HepG2 (cell line): ENCODE measurements around the gene CAPN3. TPM values are rescaled to one million over a fixed set of nuclear protein-coding genes. Genes with fewer than 3 reads are reported as not detected.
A peak's percentile ranks its signal among the peaks of the same experiment; 100 is the strongest.

ENCODE experiments used
- ATAC-seq: fragments of 200-7000 bp; cut with Tn5 transposase; 3 replicates; pipeline ENCODE4 v1.9.1; 2020; ENCODE audit warnings: mild to moderate bottlenecking, moderate library complexity
- BruUV-seq: library from RNA; stranded (reverse); fragments of 400-500 nt; replicated peaks from 2 replicates; lab custom pipeline; 2021; lab: Mats Ljungman, UMichigan
- CTCF ChIA-PET: fragments of 300-600 bp; formaldehyde crosslinking; extraction: SDS; loops from one replicate; lab custom pipeline; 2021; ENCODE audit warnings: low total read pairs, inconsistent platforms, low intra/inter-chr PET ratio; lab: Yijun Ruan, JAX
- POLR2A ChIA-PET: fragments of 350-600 bp; sonication (Branson Sonifier 250); formaldehyde crosslinking; loops from one replicate; lab custom pipeline; 2020; ENCODE audit warnings: antibody characterized with exemption, inconsistent platforms; lab: Yijun Ruan, JAX
- DNase-seq: peaks from one replicate; pipeline ENCODE4 v3.0.0-alpha.2; 2015; ENCODE audit warnings: low spot score
- FAIRE-seq: peaks from 3 replicates; lab custom pipeline; 2011; peaks lifted over from hg19 to GRCh38; lab: Jason Lieb, UNC
- H2AFZ ChIP-seq: one replicate; pipeline ENCODE4 v1.6.1; 2011; ENCODE audit warnings: low read length, inconsistent platforms
- H3K27ac ChIP-seq: fragments of 300-600 bp; 3 replicates; pipeline ENCODE4 v1.8.0; 2011; ENCODE audit warnings: mixed run types, mild to moderate bottlenecking, mixed read lengths, low read length, inconsistent platforms; ENCODE audit not compliant: insufficient read depth; ENCODE audit errors: extremely low read length
- H3K27me3 ChIP-seq, 2 experiments: fragments of 200-600 bp in 1 of 2; 2 replicates in 1 of 2; 3 replicates in 1 of 2; pipeline versions ENCODE4 v1.6.0 to v1.8.0; 2011; ENCODE audit warnings: low read length in 2 of 2, mild to moderate bottlenecking in 2 of 2, moderate library complexity in 2 of 2, inconsistent platforms in 1 of 2; ENCODE audit not compliant: insufficient read depth in 2 of 2, control insufficient read depth in 1 of 2
- H3K36me3 ChIP-seq, 2 experiments: fragments of 200-600 bp in 1 of 2; replicated peaks in 1 of 2; 2 replicates in 1 of 2; 3 replicates in 1 of 2; pipeline versions ENCODE4 v1.5.1 to v1.8.0; 2011; ENCODE audit warnings: low read length in 2 of 2, inconsistent platforms in 1 of 2; ENCODE audit not compliant: insufficient read depth in 2 of 2, control insufficient read depth in 1 of 2
- H3K4me1 ChIP-seq: 2 replicates; pipeline ENCODE4 v1.5.1; 2012; ENCODE audit warnings: low read length, inconsistent platforms; ENCODE audit not compliant: insufficient read depth
- H3K4me2 ChIP-seq: 2 replicates; pipeline ENCODE4 v1.6.0; 2011; ENCODE audit warnings: low read depth, low read length, inconsistent platforms
- H3K4me3 ChIP-seq, 3 experiments: fragments of 200-600 bp in 1 of 3; sonication (generic), shearing (Covaris generic) in 1 of 3; replicated peaks in 1 of 3; 2 replicates each; pipeline ENCODE4 v1.5.1; 2011 to 2016; ENCODE audit warnings: low read length in 3 of 3, inconsistent platforms in 2 of 3, low read depth in 2 of 3, mild to moderate bottlenecking in 2 of 3, control low read depth in 1 of 3, mixed read lengths in 1 of 3; ENCODE audit not compliant: insufficient read depth in 1 of 3
- H3K79me2 ChIP-seq: one replicate; pipeline ENCODE4 v1.6.1; 2011; ENCODE audit warnings: low read length, inconsistent platforms; ENCODE audit not compliant: insufficient read depth
- H3K9ac ChIP-seq: 2 replicates; pipeline ENCODE4 v1.6.0; 2011; ENCODE audit warnings: mild to moderate bottlenecking, low read depth, low read length, inconsistent platforms; ENCODE audit not compliant: insufficient read depth
- H3K9me3 ChIP-seq: 2 replicates; pipeline ENCODE4 v1.5.1; 2012; ENCODE audit warnings: mild to moderate bottlenecking, low read length
- H4K20me1 ChIP-seq: 2 replicates; pipeline ENCODE4 v1.6.0; 2011; ENCODE audit warnings: inconsistent platforms, mild to moderate bottlenecking, low read length, moderate library complexity; ENCODE audit not compliant: insufficient read depth
- CREB1 ChIP-seq, 2 experiments: fragments of 450-650 bp in 1 of 2; IDR thresholded peaks; 2 replicates each; pipeline ENCODE4 v1.6.1; 2016 to 2017; ENCODE audit warnings: control low read depth in 1 of 2, mild to moderate bottlenecking in 1 of 2, missing compliant biosample characterization in 1 of 2, missing genetic modification characterization in 1 of 2
- GTF2F1 ChIP-seq: fragments of 150-350 bp; IDR thresholded peaks from 2 replicates; pipeline ENCODE4 v1.6.1; 2014; ENCODE audit warnings: low read length
- HNF4A ChIP-seq: sonication (generic); formaldehyde crosslinking; IDR thresholded peaks from 2 replicates; pipeline ENCODE4 v1.4.0; 2020; ENCODE audit warnings: missing genetic modification reagents
- ZNF263 ChIP-seq: sonication (generic); formaldehyde crosslinking; IDR thresholded peaks from 2 replicates; pipeline ENCODE4 v1.4.0; 2020; ENCODE audit warnings: missing genetic modification reagents
- ZNF83 ChIP-seq: sonication (generic); formaldehyde crosslinking; IDR thresholded peaks from 2 replicates; pipeline ENCODE4 v1.4.0; 2020; ENCODE audit warnings: missing genetic modification reagents, mild to moderate bottlenecking, borderline replicate concordance
- WGBS: methylation state at CpG from one replicate; pipeline ENCODE4 v1.1.6; 2017; ENCODE audit warnings: low lambda C conversion rate; 5-methylcytosine and 5-hydroxymethylcytosine counted together
- in situ Hi-C: cut with HindIII; loops from 2 replicates; pipeline ENCODE4 v1.10.0; 2017; ENCODE audit warnings: low pct_unique_long_range_greater_than_20kb; ENCODE audit not compliant: extremely low pct_ligation_motif_present
- intact Hi-C: fragments of 100-400 bp; cut with micrococcal nuclease; formaldehyde crosslinking; loops from one replicate; pipeline ENCODE4 v1.10.0; 2022; ENCODE audit not compliant: unreplicated experiment
- polyA plus RNA-seq, 8 experiments: library from polyadenylated mRNA; depleted of rRNA in 3 of 8; stranded (reverse) in 7 of 8; unstranded in 1 of 8; fragments of >200 nt; fragmentation: Illumina TruSeq in 4 of 8; extraction: Trizol in 4 of 8; gene quantifications; 2 replicates each; pipeline versions ENCODE4 v1.2.1 to v1.2.3, GENCODE V29; 2011 to 2016; ENCODE audit warnings: low read depth in 4 of 8, missing spikeins in 1 of 8, mixed read lengths in 1 of 8; ENCODE audit not compliant: insufficient read depth in 1 of 8
- total RNA-seq, 5 experiments: library from RNA; depleted of rRNA; stranded (reverse); fragments of >200 nt; fragmentation: Illumina TruSeq; extraction: Trizol; gene quantifications; 2 replicates each; pipeline ENCODE4 v1.2.3, GENCODE V29; 2016; ENCODE audit warnings: low read depth in 1 of 5
- TF ChIP-seq, protein P1 (sequence below): sonication (generic); IDR thresholded peaks from 2 replicates; pipeline ENCODE4 v1.6.1; 2016; ENCODE audit warnings: low read depth, borderline replicate concordance

The CAPN3 gene
- total and polyA plus RNA-seq, 2 of the 13 experiments (the other 11 are each of a cell fraction or from before 2014, with no cell fraction given), result 1.3 to 4.6 TPM

- Histone ChIP-seq H3K36me3 (no peaks in the 10 kb centered on the region), H3K79me2 (no peaks in the 10 kb centered on the region), H4K20me1 (no peaks in the 10 kb centered on the region), H3K9me3 (no peaks in the 10 kb centered on the region), H3K4me1 (peaks cover 38% of the 10 kb centered on the region), H3K27ac (no peak overlapping the region), H3K4me3 (no peak overlapping the region), H3K4me2 (no peak overlapping the region), H3K27me3 (no peaks in the 10 kb centered on the region), H2AFZ (no peak overlapping the region), H3K9ac (0 out of 2 replicates have a peak overlapping the region, but pooled peaks have one; percentile 15)
- TF ChIP-seq CREB1 (IDR thresholded peaks at IDR 0.05), result peak; percentile 50
- no peak for TF ChIP-seq CREB1 (CRISPR knock-in tag; IDR thresholded peaks at IDR 0.05)
- TF ChIP-seq ZNF263 (CRISPR knock-in tag), result 0 out of 2 replicates have a peak, but pooled peaks have one; percentile 30
- TF ChIP-seq GTF2F1, result no peak
- TF ChIP-seq, protein P1, sequence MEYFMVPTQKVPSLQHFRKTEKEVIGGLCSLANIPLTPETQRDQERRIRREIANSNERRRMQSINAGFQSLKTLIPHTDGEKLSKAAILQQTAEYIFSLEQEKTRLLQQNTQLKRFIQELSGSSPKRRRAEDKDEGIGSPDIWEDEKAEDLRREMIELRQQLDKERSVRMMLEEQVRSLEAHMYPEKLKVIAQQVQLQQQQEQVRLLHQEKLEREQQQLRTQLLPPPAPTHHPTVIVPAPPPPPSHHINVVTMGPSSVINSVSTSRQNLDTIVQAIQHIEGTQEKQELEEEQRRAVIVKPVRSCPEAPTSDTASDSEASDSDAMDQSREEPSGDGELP, result 0 out of 2 replicates have a peak, but pooled peaks have one; percentile 7
- no peak for TF ChIP-seq ZNF83 (CRISPR knock-in tag)
- 0 out of 2 replicates have a peak, but pooled peaks have one; percentile 36 for TF ChIP-seq HNF4A (CRISPR knock-in tag)
- DNase-seq, result peak; percentile 25
- ChIA-PET POLR2A (interaction anchor here (1.4 to 1.9 kb wide), 2 partner anchors 12 to 131 kb away, joined by 5 to 7 read pairs; partner anchors contain the start of gene TMEM87A), CTCF (no interaction called here)
- FAIRE-seq, result no peak
- peak; percentile 26 for ATAC-seq
- in situ Hi-C loops (no loop called here), intact Hi-C loops (no loop called here)
- 82% methylated on average over 8 of the region's 12 CpGs for WGBS
- no TSS peak for BruUV-seq
Observed at GRCh38 chr15:42404461-42405235, 45.3 kb downstream of the CAPN3 start.
